HepG2 (cell line): ENCODE measurements around the gene SNRNP35. TPM values are rescaled to one million over a fixed set of nuclear protein-coding genes. Genes with fewer than 3 reads are reported as not detected.

Experiments used
- ARHGAP35 ChIP-seq: sonication (generic); formaldehyde crosslinking; IDR thresholded peaks from 2 replicates; pipeline ENCODE4 v1.9.0; 2022; ENCODE audit warnings: mild to moderate bottlenecking, inconsistent platforms, moderate library complexity, missing genetic modification reagents, borderline replicate concordance
- CBX2 ChIP-seq, 2 experiments: fragments of 200-600 bp in 1 of 2; sonication (generic); formaldehyde crosslinking in 1 of 2; IDR thresholded peaks; 2 replicates each; pipeline versions ENCODE4 v1.7.0 to v1.8.1; 2018 to 2022; ENCODE audit warnings: low read depth in 2 of 2, low read length in 1 of 2, mild to moderate bottlenecking in 1 of 2, missing genetic modification reagents in 1 of 2
- CHD4 ChIP-seq: fragments of 200-600 bp; sonication (generic); IDR thresholded peaks from 2 replicates; pipeline ENCODE4 v1.7.0; 2017; ENCODE audit warnings: mild to moderate bottlenecking, low read length, borderline replicate concordance
- DMAP1 ChIP-seq: IDR thresholded peaks from 2 replicates; pipeline ENCODE4 v1.6.1; 2016
- E2F2 ChIP-seq: sonication (generic); formaldehyde crosslinking; IDR thresholded peaks from 2 replicates; pipeline ENCODE4 v1.4.0; 2020; ENCODE audit warnings: missing genetic modification reagents, borderline replicate concordance
- FOXO1 ChIP-seq: sonication (generic); formaldehyde crosslinking; IDR thresholded peaks from 2 replicates; pipeline ENCODE4 v1.4.0; 2020; ENCODE audit warnings: missing genetic modification reagents
- HOXD1 ChIP-seq: sonication (generic); formaldehyde crosslinking; IDR thresholded peaks from 2 replicates; pipeline ENCODE4 v1.5.0; 2020; ENCODE audit warnings: missing genetic modification reagents
- JUN ChIP-seq: sonication (generic); formaldehyde crosslinking; IDR thresholded peaks from 2 replicates; pipeline ENCODE4 v1.4.0; 2020; ENCODE audit warnings: mild to moderate bottlenecking, missing genetic modification reagents
- KDM2A ChIP-seq: sonication (generic); formaldehyde crosslinking; IDR thresholded peaks from 2 replicates; pipeline ENCODE4 v1.4.0; 2020; ENCODE audit warnings: low read depth, missing genetic modification reagents, borderline replicate concordance
- NFKB2 ChIP-seq: sonication (generic); formaldehyde crosslinking; IDR thresholded peaks from 2 replicates; pipeline ENCODE4 v1.4.0; 2020; ENCODE audit warnings: missing genetic modification reagents, borderline replicate concordance
- NR2C2 ChIP-seq: sonication (generic); formaldehyde crosslinking; IDR thresholded peaks from 2 replicates; pipeline ENCODE4 v1.4.0; 2020; ENCODE audit warnings: missing genetic modification reagents, mild to moderate bottlenecking, moderate library complexity, borderline replicate concordance
- NRL ChIP-seq: sonication (generic); formaldehyde crosslinking; IDR thresholded peaks from 2 replicates; pipeline ENCODE4 v1.5.0; 2020; ENCODE audit warnings: missing genetic modification reagents, mild to moderate bottlenecking, moderate library complexity, borderline replicate concordance
- RXRA ChIP-seq: sonication (generic); formaldehyde crosslinking; IDR thresholded peaks from 2 replicates; pipeline ENCODE4 v1.5.1; 2020; ENCODE audit warnings: missing genetic modification reagents
- SMARCC2 ChIP-seq: fragments of 450-650 bp; IDR thresholded peaks from 2 replicates; pipeline ENCODE4 v1.6.1; 2017; ENCODE audit warnings: antibody characterized with exemption, mild to moderate bottlenecking
- TARDBP ChIP-seq: sonication (generic); formaldehyde crosslinking; IDR thresholded peaks from 2 replicates; pipeline ENCODE4 v1.8.0; 2022; ENCODE audit warnings: mild to moderate bottlenecking, missing genetic modification reagents
- YEATS2 ChIP-seq: sonication (generic); formaldehyde crosslinking; IDR thresholded peaks from 2 replicates; pipeline ENCODE4 v1.4.0; 2020; ENCODE audit warnings: missing genetic modification reagents, borderline replicate concordance
- ZBTB1 ChIP-seq: sonication (generic); formaldehyde crosslinking; IDR thresholded peaks from 2 replicates; pipeline ENCODE4 v1.4.0; 2020; ENCODE audit warnings: missing genetic modification reagents, borderline replicate concordance
- ZC3H4 ChIP-seq: sonication (generic); formaldehyde crosslinking; IDR thresholded peaks from 2 replicates; pipeline ENCODE4 v1.4.0; 2020; ENCODE audit warnings: missing genetic modification reagents, borderline replicate concordance
- ZFX ChIP-seq: sonication (generic); formaldehyde crosslinking; IDR thresholded peaks from 2 replicates; pipeline ENCODE4 v1.4.0; 2020; ENCODE audit warnings: mild to moderate bottlenecking, low read depth, missing genetic modification reagents, moderate library complexity
- ZMAT3 ChIP-seq: sonication (generic); formaldehyde crosslinking; conservative IDR thresholded peaks from 2 replicates; pipeline ENCODE4 v1.7.0; 2021; ENCODE audit warnings: missing genetic modification reagents
- ZNF224 ChIP-seq: sonication (generic); formaldehyde crosslinking; IDR thresholded peaks from 2 replicates; pipeline ENCODE4 v1.5.0; 2020; ENCODE audit warnings: mild to moderate bottlenecking, missing genetic modification reagents
- ZNF260 ChIP-seq: sonication (generic); formaldehyde crosslinking; IDR thresholded peaks from 2 replicates; pipeline ENCODE4 v1.4.0; 2020; ENCODE audit warnings: missing genetic modification reagents, low read depth, mild to moderate bottlenecking, borderline replicate concordance
- ZNF607 ChIP-seq: sonication (generic); formaldehyde crosslinking; IDR thresholded peaks from 2 replicates; pipeline ENCODE4 v1.5.1; 2020; ENCODE audit warnings: missing genetic modification reagents, mild to moderate bottlenecking, borderline replicate concordance
- ZNF670 ChIP-seq: sonication (generic); formaldehyde crosslinking; IDR thresholded peaks from 2 replicates; pipeline ENCODE4 v1.8.0; 2022; ENCODE audit warnings: mild to moderate bottlenecking, missing genetic modification reagents, borderline replicate concordance
- polyA plus RNA-seq, 8 experiments: library from polyadenylated mRNA; depleted of rRNA in 3 of 8; stranded (reverse) in 7 of 8; unstranded in 1 of 8; fragments of >200 nt; fragmentation: Illumina TruSeq in 4 of 8; extraction: Trizol in 4 of 8; gene quantifications; 2 replicates each; pipeline versions ENCODE4 v1.2.1 to v1.2.3, GENCODE V29; 2011 to 2016; ENCODE audit warnings: low read depth in 4 of 8, missing spikeins in 1 of 8, mixed read lengths in 1 of 8; ENCODE audit not compliant: insufficient read depth in 1 of 8
- total RNA-seq, 5 experiments: library from RNA; depleted of rRNA; stranded (reverse); fragments of >200 nt; fragmentation: Illumina TruSeq; extraction: Trizol; gene quantifications; 2 replicates each; pipeline ENCODE4 v1.2.3, GENCODE V29; 2016; ENCODE audit warnings: low read depth in 1 of 5
- TF ChIP-seq, protein P1 (sequence below): sonication (generic); formaldehyde crosslinking; conservative IDR thresholded peaks from 2 replicates; pipeline ENCODE4 v1.5.0; 2020; ENCODE audit warnings: missing genetic modification reagents
- TF ChIP-seq, protein P2 (sequence below): sonication (generic); formaldehyde crosslinking; IDR thresholded peaks from 2 replicates; pipeline ENCODE4 v1.8.0; 2022; ENCODE audit warnings: missing genetic modification reagents, low read depth, mild to moderate bottlenecking, borderline replicate concordance

The SNRNP35 gene
- total and polyA plus RNA-seq, 2 of the 13 experiments (the other 11 are each of a cell fraction or from before 2014, with no cell fraction given) = 11.3 to 22.6 TPM

- TF ChIP-seq ZBTB1 (CRISPR knock-in tag) (no peak), ARHGAP35 (CRISPR knock-in tag) (peak; percentile 74; the same call in 1 of the 2 replicates), FOXO1 (CRISPR knock-in tag) (peak; percentile 28; the same call in 1 of the 2 replicates), ZFX (peak; percentile 96), RXRA (CRISPR knock-in tag) (peak; percentile 58), SMARCC2 (no peak), YEATS2 (CRISPR knock-in tag) (peak; percentile 69; the same call in 1 of the 2 replicates), ZMAT3 (CRISPR knock-in tag) (peak; percentile 84; the same call in 1 of the 2 replicates), CBX2 (IDR thresholded peaks at IDR 0.05; ENCODE audit: low read depth, low read length) (no peak), CBX2 (CRISPR knock-in tag; IDR thresholded peaks at IDR 0.05; ENCODE audit: low read depth) (no peak), ZNF607 (CRISPR knock-in tag) (peak; percentile 25; the same call in 1 of the 2 replicates), ZNF224 (peak; percentile 47; the same call in 1 of the 2 replicates), TARDBP (CRISPR knock-in tag) (peak; percentile 87), E2F2 (CRISPR knock-in tag) (peak; percentile 62; the same call in 1 of the 2 replicates), NR2C2 (peak; percentile 62; the same call in 1 of the 2 replicates), NFKB2 (CRISPR knock-in tag) (peak; percentile 91; the same call in 1 of the 2 replicates), NRL (CRISPR knock-in tag) (peak; percentile 72), CHD4 (no peak), DMAP1 (CRISPR knock-in tag) (peak; percentile 92), ZNF260 (0 out of 2 replicates have a peak, but pooled peaks have one; percentile 37), HOXD1 (CRISPR knock-in tag) (peak; percentile 41; the same call in 1 of the 2 replicates), KDM2A (CRISPR knock-in tag) (peak; percentile 93), ZNF670 (CRISPR knock-in tag) (peak; percentile 87; the same call in 1 of the 2 replicates), JUN (no peak), ZC3H4 (no peak)
- TF ChIP-seq, protein P1, sequence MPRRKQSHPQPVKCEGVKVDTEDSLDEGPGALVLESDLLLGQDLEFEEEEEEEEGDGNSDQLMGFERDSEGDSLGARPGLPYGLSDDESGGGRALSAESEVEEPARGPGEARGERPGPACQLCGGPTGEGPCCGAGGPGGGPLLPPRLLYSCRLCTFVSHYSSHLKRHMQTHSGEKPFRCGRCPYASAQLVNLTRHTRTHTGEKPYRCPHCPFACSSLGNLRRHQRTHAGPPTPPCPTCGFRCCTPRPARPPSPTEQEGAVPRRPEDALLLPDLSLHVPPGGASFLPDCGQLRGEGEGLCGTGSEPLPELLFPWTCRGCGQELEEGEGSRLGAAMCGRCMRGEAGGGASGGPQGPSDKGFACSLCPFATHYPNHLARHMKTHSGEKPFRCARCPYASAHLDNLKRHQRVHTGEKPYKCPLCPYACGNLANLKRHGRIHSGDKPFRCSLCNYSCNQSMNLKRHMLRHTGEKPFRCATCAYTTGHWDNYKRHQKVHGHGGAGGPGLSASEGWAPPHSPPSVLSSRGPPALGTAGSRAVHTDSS (CRISPR knock-in tag) = no peak
- TF ChIP-seq, protein P2, sequence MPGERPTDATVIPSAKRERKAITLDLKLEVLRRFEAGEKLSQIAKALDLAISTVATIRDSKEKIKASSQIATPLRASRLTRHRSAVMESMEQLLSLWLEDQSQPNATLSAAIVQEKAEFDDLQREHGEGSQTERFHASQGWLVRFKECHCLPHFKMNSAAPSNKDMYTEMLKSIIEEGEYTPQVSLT (CRISPR knock-in tag) = no peak
These were observed at the start of gene SNRNP35 (continued) for GRCh38 chr12:123457980-123458779.
